ENCODE data around the gene GLRX3.

DNA sequence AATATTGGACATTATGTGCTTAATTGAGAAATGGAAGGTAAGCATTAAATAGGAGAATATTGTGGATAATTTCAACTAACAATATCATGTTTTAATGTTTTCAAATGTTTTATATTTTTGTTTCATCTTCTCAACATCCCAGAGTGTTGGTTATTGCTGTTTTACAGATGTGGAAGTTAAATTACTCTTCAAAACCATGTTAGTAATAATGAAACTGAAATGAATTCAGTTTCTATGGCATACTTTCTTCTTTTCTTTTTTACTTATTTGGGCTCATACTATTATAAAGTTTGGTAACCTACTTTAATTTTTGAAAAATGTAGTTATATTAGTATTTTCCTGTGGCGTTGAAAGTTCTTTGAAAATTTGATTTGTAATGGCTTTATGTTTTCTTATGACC lies 4.2 kb downstream of the GLRX3 start:
- TF ChIP-seq POLR2A (IDR thresholded peaks at IDR 0.05): no peak
- TF ChIP-seq CTCF (IDR thresholded peaks at IDR 0.05): no peak
- no peak for TF ChIP-seq POLR2AphosphoS5 (IDR thresholded peaks at IDR 0.05; ENCODE audit: insufficient read depth in 1 of 2, low read depth in 1 of 2)

Measured in vagina (tissue), 2 donors.